Psoas muscle (tissue), 8 donors: Measurements from ENCODE around the gene SNED1. TPM values are rescaled to one million over a fixed set of nuclear protein-coding genes. Genes with fewer than 3 reads are reported as not detected.

Experiments used
- ATAC-seq, 4 donors: fragments of 200-7000 bp; cut with Tn5 transposase; one replicate each; pipeline ENCODE4 v1.9.1; 2020; ENCODE audit warnings: moderate library complexity in 3 of 4, mild to moderate bottlenecking in 2 of 4
- DNase-seq, 2 donors: peaks; one replicate each; pipeline ENCODE4 v3.0.0-alpha.2; 2020
- H3K27ac ChIP-seq: fragments of 200-600 bp; one replicate; pipeline ENCODE4 v1.8.0; 2022
- H3K27me3 ChIP-seq, 3 donors: fragments of 200-600 bp in 1 of 3; one replicate each; pipeline versions ENCODE4 v1.6.1 to v1.8.0; 2013 to 2022; ENCODE audit warnings: low read length in 2 of 3, mild to moderate bottlenecking in 2 of 3, moderate library complexity in 1 of 3; ENCODE audit not compliant: insufficient read depth in 3 of 3
- H3K36me3 ChIP-seq, 2 donors: fragments of 200-600 bp in 1 of 2; one replicate each; pipeline versions ENCODE4 v1.6.1 to v1.8.0; 2013 to 2022; ENCODE audit warnings: low read depth in 1 of 2, mild to moderate bottlenecking in 1 of 2, moderate library complexity in 1 of 2; ENCODE audit not compliant: insufficient read depth in 1 of 2
- H3K4me1 ChIP-seq: fragments of 200-600 bp; one replicate; pipeline ENCODE4 v1.8.0; 2022
- H3K4me3 ChIP-seq: fragments of 200-600 bp; one replicate; pipeline ENCODE4 v1.8.0; 2022; ENCODE audit warnings: mild to moderate bottlenecking
- H3K9me3 ChIP-seq: fragments of 200-600 bp; one replicate; pipeline ENCODE4 v1.8.0; 2022
- WGBS, 3 donors: extraction: QIAGEN DNeasy Blood & Tissue Kit; methylation state at CpG; one replicate each; pipeline versions ENCODE4 v1.1.6 to v1.1.7; 2013; 5-methylcytosine and 5-hydroxymethylcytosine counted together
- intact Hi-C, 2 donors: fragments of 100-400 bp; cut with DNase I; formaldehyde crosslinking; loops; one replicate each; pipeline versions ENCODE4 v1.11.0 to v1.14.2; 2022
- polyA plus RNA-seq, 3 donors: library from polyadenylated mRNA; stranded (reverse); fragments of 200-250 nt; gene quantifications; one replicate each; pipeline ENCODE4 v1.2.3, GENCODE V29; 2013
- total RNA-seq, 4 donors: library from RNA; stranded (reverse); fragmentation: NEBNext Ultra II Directional in 2 of 4; extraction: Animal tissue kit (Norgen Biotek cat#: 25700) in 2 of 4; gene quantifications; one replicate each; pipeline versions ENCODE4 v1.2.1 to v1.2.4, GENCODE V29; 2021 to 2023
- TF ChIP-seq, protein P1 (sequence below): fragments of 200-600 bp; IDR thresholded peaks from one replicate; pipeline ENCODE4 v1.8.0; 2022; ENCODE audit warnings: antibody characterized with exemption
- donor health status: healthy with polysubstance abuse.
- donor health status: DM: no; HTN: no; CAD: no; lungs with moderate emphysema.
- donor health status: Bipolar disorder and iron deficiency.
- donor health status: healthy.
- donor health status: DM: yes; HTN: yes; CAD: no.
- donor health status: DM: no; HTN: no; CAD: no.
- donor health status: DM: no; HTN: no; CAD: no.
- donor health status: DM: yes; HTN: yes; CAD: no.

Gene SNED1
- total and polyA plus RNA-seq, 7 donors, result 7.8 to 36.9 (median 9.2) TPM

DNA sequence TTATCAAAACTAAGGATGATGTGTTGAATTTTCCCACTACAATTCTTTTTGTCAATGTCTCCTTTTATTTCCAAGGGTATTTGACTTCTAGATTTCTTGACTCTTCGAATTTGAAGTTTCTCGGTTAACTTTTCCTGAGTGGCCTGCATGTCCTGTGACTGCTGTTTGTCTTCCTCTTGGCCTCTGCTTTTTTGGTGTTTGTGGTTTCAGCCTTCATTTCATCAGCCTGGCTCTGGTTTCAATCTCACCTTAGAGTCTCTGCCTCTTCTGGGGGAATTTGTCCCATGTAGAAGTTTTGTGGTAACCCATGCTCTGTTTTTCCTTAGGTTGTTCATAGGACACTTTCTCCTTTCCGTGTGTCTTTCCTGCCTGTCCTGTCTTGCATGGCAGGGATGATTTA is 28.3 kb upstream of the SNED1 start:
- H3K36me3 ChIP-seq, result no peaks in the 10 kb centered on the region
- H3K9me3 ChIP-seq, result no peaks in the 10 kb centered on the region
- ATAC-seq (no peak), DNase-seq (no peak)
- peaks cover 6% of the 10 kb centered on the region for H3K4me1 ChIP-seq
- intact Hi-C loops, result no loop called here
- H3K27ac ChIP-seq, result no peak overlapping the region
- TF ChIP-seq, protein P1, sequence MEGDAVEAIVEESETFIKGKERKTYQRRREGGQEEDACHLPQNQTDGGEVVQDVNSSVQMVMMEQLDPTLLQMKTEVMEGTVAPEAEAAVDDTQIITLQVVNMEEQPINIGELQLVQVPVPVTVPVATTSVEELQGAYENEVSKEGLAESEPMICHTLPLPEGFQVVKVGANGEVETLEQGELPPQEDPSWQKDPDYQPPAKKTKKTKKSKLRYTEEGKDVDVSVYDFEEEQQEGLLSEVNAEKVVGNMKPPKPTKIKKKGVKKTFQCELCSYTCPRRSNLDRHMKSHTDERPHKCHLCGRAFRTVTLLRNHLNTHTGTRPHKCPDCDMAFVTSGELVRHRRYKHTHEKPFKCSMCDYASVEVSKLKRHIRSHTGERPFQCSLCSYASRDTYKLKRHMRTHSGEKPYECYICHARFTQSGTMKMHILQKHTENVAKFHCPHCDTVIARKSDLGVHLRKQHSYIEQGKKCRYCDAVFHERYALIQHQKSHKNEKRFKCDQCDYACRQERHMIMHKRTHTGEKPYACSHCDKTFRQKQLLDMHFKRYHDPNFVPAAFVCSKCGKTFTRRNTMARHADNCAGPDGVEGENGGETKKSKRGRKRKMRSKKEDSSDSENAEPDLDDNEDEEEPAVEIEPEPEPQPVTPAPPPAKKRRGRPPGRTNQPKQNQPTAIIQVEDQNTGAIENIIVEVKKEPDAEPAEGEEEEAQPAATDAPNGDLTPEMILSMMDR, result no peak
- no peak overlapping the region for H3K4me3 ChIP-seq
- WGBS, 3 donors, result 91 to 99% (median 93%) methylated on average over 3 of the region's 3 CpGs
- H3K27me3 ChIP-seq, result peaks cover 0 to 13% (median 4%) of the 10 kb centered on the region in 3 donors

- no peaks in the 10 kb centered on the region for H3K36me3 ChIP-seq
- ATAC-seq (no peak), DNase-seq (peak; percentile 4 to 40)
- H3K4me3 ChIP-seq, result no peak overlapping the region
- H3K27me3 ChIP-seq, result peaks cover 0 to 17% (median 4%) of the 10 kb centered on the region in 3 donors
- no peak overlapping the region for H3K27ac ChIP-seq
- WGBS, 3 donors, result 89 to 94% (median 89%) methylated on average over 15 of the region's 15 CpGs
- intact Hi-C loops, result no loop called here
- peaks cover 6% of the 10 kb centered on the region for H3K4me1 ChIP-seq
- H3K9me3 ChIP-seq, result no peaks in the 10 kb centered on the region
- TF ChIP-seq, protein P1, result no peak
Observed at GRCh38 chr2:240970816-240971215, 27.6 kb upstream of the SNED1 start.

DNA sequence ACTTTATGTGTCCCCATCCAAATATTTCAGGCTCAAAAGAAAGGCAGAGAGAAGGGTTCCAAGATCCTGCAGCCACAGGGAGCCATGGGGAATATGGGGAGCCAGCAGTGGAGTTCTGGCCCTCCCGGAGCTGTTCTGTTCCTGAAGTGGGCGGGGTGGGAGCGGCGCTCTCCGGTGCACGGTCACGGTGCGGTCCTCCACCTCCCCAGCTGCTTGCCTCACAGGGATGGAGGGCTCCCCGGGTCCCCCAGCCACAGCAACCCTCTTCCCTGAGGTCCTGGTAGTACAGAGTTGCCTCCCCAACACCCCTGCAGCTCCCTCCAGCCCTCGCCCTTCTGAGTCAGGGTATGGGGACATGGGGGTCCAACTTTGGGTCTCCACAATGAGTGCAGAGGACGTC is 26.2 kb upstream of the SNED1 start:
- H3K27me3 ChIP-seq, result peaks cover 0 to 17% (median 4%) of the 10 kb centered on the region in 3 donors
- TF ChIP-seq, protein P1, result no peak
- no peaks in the 10 kb centered on the region for H3K36me3 ChIP-seq
- WGBS, 3 donors, result 56 to 72% (median 66%) methylated on average over 11 of the region's 11 CpGs
- intact Hi-C loops, result no loop called here
- H3K27ac ChIP-seq, result no peak overlapping the region
- ATAC-seq (peak in 1 of 4 donors; percentile 19), DNase-seq (peak; percentile 10 to 39)
- H3K4me3 ChIP-seq, result no peak overlapping the region
- H3K9me3 ChIP-seq, result no peaks in the 10 kb centered on the region
- peaks cover 6% of the 10 kb centered on the region for H3K4me1 ChIP-seq

- H3K27me3 ChIP-seq, result peaks cover 0 to 17% (median 4%) of the 10 kb centered on the region in 3 donors
- no peaks in the 10 kb centered on the region for H3K36me3 ChIP-seq
- H3K27ac ChIP-seq, result no peak overlapping the region
- H3K4me1 ChIP-seq, result peaks cover 6% of the 10 kb centered on the region
- WGBS, 3 donors, result 29 to 35% (median 30%) methylated on average over 17 of the region's 17 CpGs
- intact Hi-C loops, result no loop called here
- H3K4me3 ChIP-seq, result no peak overlapping the region
- TF ChIP-seq, protein P1, result no peak
- ATAC-seq, result peak in 2 of 4 donors; percentile 13 to 22
- no peaks in the 10 kb centered on the region for H3K9me3 ChIP-seq
- peak; percentile 13 to 57 for DNase-seq
Observed at GRCh38 chr2:240972636-240973521, 25.5 kb upstream of the SNED1 start.
